B cell (primary cell): ENCODE data around the gene ARMC6. TPM values are rescaled to one million over a fixed set of nuclear protein-coding genes. Genes with fewer than 3 reads are reported as not detected.

ENCODE experiments used
- ATAC-seq: fragments of 200-7000 bp; cut with Tn5 transposase; one replicate; pipeline ENCODE4 v1.10.0; 2021; ENCODE audit warnings: low read depth, mild to moderate bottlenecking, moderate number of reproducible peaks, moderate library complexity
- CTCF ChIA-PET: fragments of 350-600 bp; sonication (Branson Sonifier 250); formaldehyde crosslinking; loops from one replicate; lab custom pipeline; 2021; ENCODE audit warnings: antibody characterized with exemption, inconsistent platforms; lab: Charles Lee
- POLR2A ChIA-PET: fragments of 350-600 bp; sonication (Branson Sonifier 250); formaldehyde crosslinking; loops from one replicate; lab custom pipeline; 2021; ENCODE audit warnings: antibody characterized with exemption; lab: Charles Lee
- DNase-seq: peaks from one replicate; pipeline ENCODE4 v3.0.0; 2013
- H2AFZ ChIP-seq: 2 replicates; pipeline ENCODE4 v1.6.1; 2012; ENCODE audit warnings: mild to moderate bottlenecking, low read depth, low read length; ENCODE audit not compliant: insufficient read depth, poor library complexity, severe bottlenecking
- H3K27ac ChIP-seq, 2 donors: 1 replicate in 1 of 2; 2 replicates in 1 of 2; pipeline ENCODE4 v1.5.1; 2012 to 2013; ENCODE audit warnings: low read length in 2 of 2, mild to moderate bottlenecking in 2 of 2, moderate library complexity in 1 of 2
- H3K27me3 ChIP-seq, 4 experiments: fragments of 200-600 bp in 1 of 4; sonication (generic) in 1 of 4; replicated peaks in 1 of 4; 1 replicate in 2 of 4; 2 replicates in 2 of 4; pipeline versions ENCODE4 v1.6.1 to v1.7.0; 2013 to 2016; ENCODE audit warnings: low read length in 3 of 4, mild to moderate bottlenecking in 2 of 4, mixed read lengths in 1 of 4, moderate library complexity in 1 of 4; ENCODE audit not compliant: insufficient read depth in 4 of 4, control insufficient read depth in 3 of 4; ENCODE audit errors: control extremely low read depth in 1 of 4
- H3K36me3 ChIP-seq, 2 experiments: replicated peaks in 1 of 2; 1 replicate in 1 of 2; 2 replicates in 1 of 2; pipeline versions ENCODE4 v1.6.1 to v1.7.1; 2013; ENCODE audit warnings: low read length in 1 of 2; ENCODE audit not compliant: insufficient read depth in 2 of 2, control insufficient read depth in 1 of 2; ENCODE audit errors: control extremely low read depth in 1 of 2, extremely low read depth in 1 of 2
- H3K4me1 ChIP-seq, 2 donors: fragments of 200-600 bp in 1 of 2; sonication (generic) in 1 of 2; 1 replicate in 1 of 2; 2 replicates in 1 of 2; pipeline versions ENCODE4 v1.5.1 to v1.6.1; 2013 to 2017; ENCODE audit warnings: low read length in 2 of 2; ENCODE audit not compliant: control insufficient read depth in 2 of 2, insufficient read depth in 2 of 2
- H3K4me2 ChIP-seq: replicated peaks from 2 replicates; pipeline ENCODE3; 2012; ENCODE audit warnings: mild to moderate bottlenecking, low read depth, low read length; ENCODE audit not compliant: poor library complexity, severe bottlenecking
- H3K4me3 ChIP-seq, 5 experiments: fragments of 200-600 bp in 1 of 5; sonication (generic) in 1 of 5; 1 replicate in 3 of 5; 2 replicates in 2 of 5; pipeline versions ENCODE4 v1.5.1 to v1.7.0; 2011 to 2016; ENCODE audit warnings: low read length in 4 of 5, mild to moderate bottlenecking in 4 of 5, low read depth in 2 of 5, control low read depth in 1 of 5, moderate library complexity in 1 of 5; ENCODE audit not compliant: insufficient read depth in 1 of 5; ENCODE audit errors: control extremely low read depth in 1 of 5, extremely low read depth in 1 of 5
- H3K79me2 ChIP-seq: fragments of 200-600 bp; sonication (generic); one replicate; pipeline ENCODE4 v1.6.0; 2016; ENCODE audit warnings: low read length; ENCODE audit not compliant: control insufficient read depth, insufficient read depth
- H3K9ac ChIP-seq: fragments of 200-600 bp; sonication (generic); 2 replicates; pipeline ENCODE4 v1.6.1; 2017; ENCODE audit warnings: mild to moderate bottlenecking, low read length, moderate library complexity
- H3K9me3 ChIP-seq, 3 donors: one replicate each; pipeline versions ENCODE4 v1.6.1 to v1.7.1; 2013; ENCODE audit warnings: low read length in 2 of 3; ENCODE audit not compliant: control insufficient read depth in 2 of 3, insufficient read depth in 1 of 3; ENCODE audit errors: control extremely low read depth in 1 of 3
- H4K20me1 ChIP-seq: 2 replicates; pipeline ENCODE4 v1.6.0; 2012; ENCODE audit warnings: mild to moderate bottlenecking, low read length; ENCODE audit not compliant: insufficient read depth, control insufficient read depth, poor library complexity, severe bottlenecking
- H3K27ac Mint-ChIP-seq: one replicate; pipeline ENCODE4 v1.8.0; 2021; ENCODE audit warnings: mixed read lengths
- H3K27me3 Mint-ChIP-seq: one replicate; pipeline ENCODE4 v1.8.0; 2021; ENCODE audit warnings: mixed read lengths
- H3K4me1 Mint-ChIP-seq: one replicate; pipeline ENCODE4 v1.8.0; 2021; ENCODE audit warnings: mixed read lengths
- H3K4me3 Mint-ChIP-seq: one replicate; pipeline ENCODE4 v1.8.0; 2021; ENCODE audit warnings: mixed read lengths
- H3K9me3 Mint-ChIP-seq: one replicate; pipeline ENCODE4 v1.8.0; 2022; ENCODE audit warnings: mixed read lengths; ENCODE audit not compliant: insufficient read depth
- EZH2 ChIP-seq: IDR thresholded peaks from 2 replicates; pipeline ENCODE4 v1.6.1; 2012; ENCODE audit warnings: borderline replicate concordance, low read depth, mild to moderate bottlenecking, moderate library complexity, low read length; ENCODE audit not compliant: insufficient read depth, poor library complexity, severe bottlenecking
- WGBS: methylation state at CpG from one replicate; pipeline ENCODE4 v1.1.5; 2013; ENCODE audit warnings: missing lambda C conversion rate; ENCODE audit not compliant: insufficient coverage; 5-methylcytosine and 5-hydroxymethylcytosine counted together
- intact Hi-C: fragments of 100-400 bp; cut with micrococcal nuclease; formaldehyde crosslinking; loops from one replicate; pipeline ENCODE4 v1.10.0; 2022
- polyA plus RNA-seq: library from polyadenylated mRNA; depleted of rRNA; stranded (reverse); fragments of >200 nt; gene quantifications from 2 replicates; pipeline ENCODE4 v1.2.3, GENCODE V29; 2012
- total RNA-seq, 2 donors: library from RNA; stranded (reverse); fragments of 120-200 nt in 1 of 2; gene quantifications; 1 replicate in 1 of 2; 2 replicates in 1 of 2; pipeline versions ENCODE4 v1.2.3 to v1.2.4, GENCODE V29; 2013 to 2022
- TF ChIP-seq, protein P1 (sequence below): fragments of 200-600 bp; IDR thresholded peaks from one replicate; pipeline ENCODE4 v1.8.0; 2022; ENCODE audit warnings: antibody characterized with exemption, mild to moderate bottlenecking

ARMC6 gene
- total and polyA plus RNA-seq, 2 donors (not counting 1 experiment from before 2014, with no cell fraction given) = 15.2 to 27.6 TPM

DNA sequence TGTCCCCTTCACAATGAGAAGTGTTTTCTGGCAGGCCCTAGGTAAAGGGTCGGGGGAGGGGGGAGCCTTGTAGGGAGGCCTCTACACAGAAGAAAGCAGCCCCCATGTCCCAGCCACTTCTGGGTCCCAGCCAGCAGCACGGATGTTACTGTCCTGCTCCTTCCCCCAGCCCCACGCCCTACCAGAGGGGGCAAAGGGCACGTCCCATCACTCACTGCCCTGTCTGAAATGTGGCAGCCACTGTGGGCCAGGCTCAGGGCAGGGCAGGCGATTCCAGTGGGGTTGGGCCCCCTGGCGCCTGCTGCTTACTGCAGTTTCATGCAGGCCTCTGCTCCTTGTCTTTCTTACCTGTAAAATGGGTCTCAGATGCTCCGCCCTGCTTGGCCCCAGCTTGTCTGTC, 24.3 kb downstream of the ARMC6 start:
- intact Hi-C loops = no loop called here
- ChIA-PET POLR2A (no interaction called here), CTCF (interaction anchor here (0.7 kb wide), 1 partner anchor 126 kb away, joined by 3 read pairs; no protein-coding TSS in a partner anchor)
- no peak for ATAC-seq
- Mint-ChIP-seq H3K4me1 (no peaks in the 10 kb centered on the region), H3K9me3 (no peaks in the 10 kb centered on the region), H3K27me3 (no peaks in the 10 kb centered on the region), H3K27ac (no peak overlapping the region), H3K4me3 (no peak overlapping the region)
- Histone ChIP-seq H3K4me2 (no peak overlapping the region), H3K4me1 (peaks cover 0 to 1% of the 10 kb centered on the region in 2 donors), H3K36me3 (peaks cover 0 to 41% of the 10 kb centered on the region in 2 experiments), H3K79me2 (peaks cover 13% of the 10 kb centered on the region), H3K27me3 (no peaks in the 10 kb centered on the region), H4K20me1 (no peaks in the 10 kb centered on the region), H3K27ac (no peak overlapping the region), H3K4me3 (no peak overlapping the region), H3K9ac (no peak overlapping the region), H2AFZ (no peak overlapping the region), H3K9me3 (no peaks in the 10 kb centered on the region)
- 95% methylated on average over 6 of the region's 7 CpGs for WGBS
- TF ChIP-seq, protein P1, sequence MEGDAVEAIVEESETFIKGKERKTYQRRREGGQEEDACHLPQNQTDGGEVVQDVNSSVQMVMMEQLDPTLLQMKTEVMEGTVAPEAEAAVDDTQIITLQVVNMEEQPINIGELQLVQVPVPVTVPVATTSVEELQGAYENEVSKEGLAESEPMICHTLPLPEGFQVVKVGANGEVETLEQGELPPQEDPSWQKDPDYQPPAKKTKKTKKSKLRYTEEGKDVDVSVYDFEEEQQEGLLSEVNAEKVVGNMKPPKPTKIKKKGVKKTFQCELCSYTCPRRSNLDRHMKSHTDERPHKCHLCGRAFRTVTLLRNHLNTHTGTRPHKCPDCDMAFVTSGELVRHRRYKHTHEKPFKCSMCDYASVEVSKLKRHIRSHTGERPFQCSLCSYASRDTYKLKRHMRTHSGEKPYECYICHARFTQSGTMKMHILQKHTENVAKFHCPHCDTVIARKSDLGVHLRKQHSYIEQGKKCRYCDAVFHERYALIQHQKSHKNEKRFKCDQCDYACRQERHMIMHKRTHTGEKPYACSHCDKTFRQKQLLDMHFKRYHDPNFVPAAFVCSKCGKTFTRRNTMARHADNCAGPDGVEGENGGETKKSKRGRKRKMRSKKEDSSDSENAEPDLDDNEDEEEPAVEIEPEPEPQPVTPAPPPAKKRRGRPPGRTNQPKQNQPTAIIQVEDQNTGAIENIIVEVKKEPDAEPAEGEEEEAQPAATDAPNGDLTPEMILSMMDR = no peak
- TF ChIP-seq EZH2 = no peak
- no peak for DNase-seq

DNA sequence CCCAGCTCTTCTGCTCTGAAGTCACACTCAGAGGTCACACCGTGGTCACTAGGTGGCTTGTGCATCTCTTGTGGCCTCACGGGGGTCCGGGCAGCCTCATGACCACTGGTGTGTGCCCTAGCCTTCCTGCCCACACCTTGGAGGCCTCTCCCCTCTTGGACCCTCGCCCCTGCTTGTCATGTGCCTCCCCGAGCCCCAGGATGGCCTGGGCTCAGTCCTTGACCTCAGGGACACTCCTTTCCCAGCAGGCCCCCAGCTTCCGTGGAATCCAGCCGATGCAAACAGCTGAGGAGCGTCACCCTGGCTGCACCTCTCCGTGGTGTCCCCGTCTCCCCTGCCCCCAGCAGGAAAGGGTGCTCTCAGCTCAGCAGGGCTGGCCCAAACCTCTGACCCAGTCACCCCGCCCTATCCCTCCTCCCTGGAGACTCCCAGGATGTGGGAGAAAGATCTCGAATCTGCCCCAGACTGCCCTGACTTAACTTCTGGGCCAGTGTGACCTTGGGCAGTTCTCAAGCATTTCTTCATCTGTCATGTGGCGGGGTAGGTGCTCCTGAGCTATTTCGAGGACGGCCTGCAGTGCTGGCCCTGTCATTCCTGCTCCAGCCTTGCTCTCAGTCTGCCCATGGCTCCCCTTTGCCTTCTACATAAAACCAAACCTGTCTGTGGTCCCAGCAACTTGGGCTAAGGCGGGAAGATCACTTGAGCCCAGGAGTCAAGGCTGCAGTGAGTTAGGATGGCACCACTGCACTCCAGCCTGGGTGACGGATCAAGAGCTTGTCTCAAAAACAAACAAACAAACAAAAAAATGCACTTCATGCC, 25.8 kb downstream of the ARMC6 start:
- Histone ChIP-seq H3K36me3 (peaks cover 0 to 33% of the 10 kb centered on the region in 2 experiments), H3K4me1 (peaks cover 4 to 7% of the 10 kb centered on the region in 2 donors), H3K4me3 (no peak overlapping the region), H3K9ac (no peak overlapping the region), H4K20me1 (no peaks in the 10 kb centered on the region), H3K27ac (no peak overlapping the region), H3K4me2 (no peak overlapping the region), H3K27me3 (no peaks in the 10 kb centered on the region), H3K9me3 (peaks cover 0 to 3% (median 0%) of the 10 kb centered on the region in 3 donors), H2AFZ (no peak overlapping the region), H3K79me2 (peaks cover 8% of the 10 kb centered on the region)
- DNase-seq (no peak), ATAC-seq (no peak)
- H3K4me3 Mint-ChIP-seq = no peak overlapping the region
- intact Hi-C loops = no loop called here
- ChIA-PET CTCF (interaction anchor here (0.6 to 1.8 kb wide), 2 partner anchors 9 to 56 kb away, joined by 6 to 7 read pairs; no protein-coding TSS in a partner anchor), POLR2A (no interaction called here)
- no peak for TF ChIP-seq EZH2
- TF ChIP-seq, protein P1 = no peak
- H3K27me3 Mint-ChIP-seq = no peaks in the 10 kb centered on the region
- no peaks in the 10 kb centered on the region for H3K9me3 Mint-ChIP-seq
- 87% methylated on average over 16 of the region's 17 CpGs for whole genome bisulfite sequencing
- no peak overlapping the region for H3K27ac Mint-ChIP-seq
- peaks cover 10% of the 10 kb centered on the region for H3K4me1 Mint-ChIP-seq
